GF-D8 (cell line): ENCODE data around the gene RAB26.
"Not testable (repeated sequence)": the region's sequence is repeated elsewhere in the genome, so short reads cannot be mapped to it uniquely, and the experiment has no call there.

Experiments
- DNase-seq: peaks from one replicate; lab custom pipeline; 2025; lab: John Stamatoyannopoulos, UW

RAB26 gene, protein sequence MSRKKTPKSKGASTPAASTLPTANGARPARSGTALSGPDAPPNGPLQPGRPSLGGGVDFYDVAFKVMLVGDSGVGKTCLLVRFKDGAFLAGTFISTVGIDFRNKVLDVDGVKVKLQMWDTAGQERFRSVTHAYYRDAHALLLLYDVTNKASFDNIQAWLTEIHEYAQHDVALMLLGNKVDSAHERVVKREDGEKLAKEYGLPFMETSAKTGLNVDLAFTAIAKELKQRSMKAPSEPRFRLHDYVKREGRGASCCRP

GRCh38 chr16:2147981-2148671, at the start of gene RAB26:
TSS of gene RAB26 (plus strand) at chr16:2148625. CDS start at chr16:2148784, 159 bp downstream.
- DNase-seq, result no peak

DNA sequence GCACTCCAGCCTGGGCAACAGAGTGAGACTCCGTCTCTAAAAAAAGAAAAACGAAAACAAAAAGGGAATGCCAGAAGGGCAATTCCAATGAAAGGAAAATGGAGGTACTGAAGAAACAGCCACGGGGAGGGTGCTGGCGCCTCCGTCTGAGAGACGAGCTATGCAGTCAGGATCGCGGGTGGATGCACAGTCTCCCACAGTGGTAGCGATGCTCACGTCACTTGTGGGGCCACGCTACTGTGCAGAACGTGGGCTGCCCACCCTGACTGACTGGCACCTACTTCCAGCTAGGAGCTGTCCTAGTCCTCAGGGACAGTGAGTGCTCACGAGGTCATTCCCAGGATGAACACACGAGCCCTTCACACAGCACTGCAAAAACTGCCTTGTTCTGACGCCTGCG, 46.8 kb upstream of the RAB26 start:
- DNase-seq, result not testable (repeated sequence)

GRCh38 chr16:2102471-2102870, 46.0 kb upstream of the RAB26 start:
- DNase-seq, result no peak

- DNase-seq, result not testable (repeated sequence)
Measured at GRCh38 chr16:2104464-2104863, 44.0 kb upstream of the RAB26 start.

GRCh38 chr16:2105291-2105690, 43.1 kb upstream of the RAB26 start:
- DNase-seq, result not testable (repeated sequence)

GRCh38 chr16:2105769-2106168, 42.7 kb upstream of the RAB26 start:
- not testable (repeated sequence) for DNase-seq

GRCh38 chr16:2106211-2106610, 42.2 kb upstream of the RAB26 start:
- not testable (repeated sequence) for DNase-seq

GRCh38 chr16:2107121-2107790, 41.2 kb upstream of the RAB26 start:
- DNase-seq, result not testable (repeated sequence)

- not testable (repeated sequence) for DNase-seq
Measured at GRCh38 chr16:2107791-2108125, 40.7 kb upstream of the RAB26 start.

DNA sequence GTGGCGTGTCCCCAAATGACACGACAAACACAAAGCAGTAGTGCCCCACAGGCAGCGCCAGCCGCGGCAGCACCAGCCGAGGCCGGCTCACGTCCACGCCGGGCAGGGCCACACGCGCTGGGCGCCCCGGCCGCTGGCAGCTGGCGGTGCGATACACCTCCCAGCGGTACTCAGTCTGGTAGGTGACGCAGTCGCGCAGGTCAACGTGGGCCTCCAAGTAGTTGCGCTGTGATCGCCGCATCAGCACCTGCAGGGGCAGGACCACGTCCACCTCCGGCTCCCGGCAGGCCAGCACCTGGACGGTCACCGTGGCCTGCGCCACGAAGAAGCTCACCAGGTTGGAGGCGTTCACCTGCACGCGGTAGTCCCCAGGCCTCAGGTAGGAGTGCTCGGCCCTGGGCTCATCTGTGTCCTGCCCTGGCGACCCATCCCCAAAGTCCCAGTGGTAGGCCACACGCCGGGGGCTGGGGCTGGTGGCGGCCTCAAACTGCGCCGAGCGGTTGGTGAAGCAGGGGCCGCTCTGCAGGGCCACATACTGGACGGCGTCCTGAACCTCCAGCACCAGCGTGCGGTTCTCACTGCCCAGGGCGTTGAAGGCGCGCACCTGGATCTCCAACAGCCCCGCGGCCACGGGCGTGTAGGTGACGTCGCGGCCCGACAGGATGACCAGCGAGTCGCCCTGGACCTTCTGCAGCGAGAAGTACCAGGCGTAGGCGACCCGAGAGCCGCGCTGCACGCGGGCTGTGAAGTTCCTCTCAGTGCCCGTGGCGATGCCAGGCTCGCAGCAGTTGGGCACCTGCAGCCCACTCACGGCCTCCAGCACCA, 39.8 kb upstream of the RAB26 start:
- DNase-seq, result not testable (repeated sequence)

- DNase-seq, result not testable (repeated sequence)
Measured at GRCh38 chr16:2109271-2109580, 39.2 kb upstream of the RAB26 start.

DNA sequence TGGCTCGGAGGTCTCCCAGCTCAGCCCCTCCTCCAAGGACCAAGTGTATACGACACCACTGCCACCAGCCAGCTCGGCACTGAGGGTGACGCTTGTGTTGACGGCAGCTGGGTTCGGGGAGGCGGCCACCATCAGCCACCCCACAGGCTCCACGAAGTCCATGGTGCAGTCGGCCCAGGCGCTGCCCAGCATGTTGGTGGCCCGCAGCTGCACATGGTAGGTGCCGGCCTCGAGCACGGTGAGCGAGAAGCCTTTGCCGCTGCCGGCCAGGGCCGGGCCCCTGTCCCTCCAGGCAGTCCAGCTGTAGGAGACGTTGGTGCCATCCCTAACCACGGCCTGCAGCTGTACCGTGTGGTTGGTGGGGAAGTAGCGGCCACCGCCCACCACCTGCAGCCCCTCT, 38.6 kb upstream of the RAB26 start:
- DNase-seq, result not testable (repeated sequence)

DNA sequence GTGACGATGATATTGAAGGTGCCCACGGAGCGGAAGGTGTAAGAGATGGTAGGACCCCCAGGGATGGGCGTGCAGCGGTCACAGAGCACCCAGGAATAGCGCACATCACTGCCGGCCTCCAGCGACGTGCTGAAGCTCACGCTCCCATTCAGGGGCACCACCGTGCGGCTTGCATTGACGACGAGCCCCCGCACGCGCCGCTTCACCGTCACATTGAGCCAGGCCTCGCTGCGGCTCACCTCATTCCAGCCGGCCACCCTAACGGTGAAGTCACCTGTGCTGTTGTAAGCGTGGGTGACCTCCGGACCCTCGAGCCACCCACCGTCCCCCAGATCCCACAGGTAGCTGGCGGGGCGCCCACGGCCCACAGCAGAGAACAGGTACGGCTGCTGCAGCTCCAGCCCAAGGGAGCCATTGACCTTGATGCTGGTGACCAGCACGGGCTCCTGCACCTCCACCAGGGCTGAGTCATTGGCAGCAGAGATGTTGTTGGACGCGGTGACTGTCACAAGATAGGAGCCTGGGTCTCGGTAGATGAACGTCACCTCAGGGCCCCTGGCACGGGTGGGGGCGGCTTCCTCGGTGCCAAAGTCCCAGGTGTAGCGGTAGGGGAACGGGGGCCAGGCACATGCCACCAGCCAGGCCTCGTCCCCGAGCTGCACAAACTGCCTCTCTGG, 38.0 kb upstream of the RAB26 start:
- not testable (repeated sequence) for DNase-seq

DNA sequence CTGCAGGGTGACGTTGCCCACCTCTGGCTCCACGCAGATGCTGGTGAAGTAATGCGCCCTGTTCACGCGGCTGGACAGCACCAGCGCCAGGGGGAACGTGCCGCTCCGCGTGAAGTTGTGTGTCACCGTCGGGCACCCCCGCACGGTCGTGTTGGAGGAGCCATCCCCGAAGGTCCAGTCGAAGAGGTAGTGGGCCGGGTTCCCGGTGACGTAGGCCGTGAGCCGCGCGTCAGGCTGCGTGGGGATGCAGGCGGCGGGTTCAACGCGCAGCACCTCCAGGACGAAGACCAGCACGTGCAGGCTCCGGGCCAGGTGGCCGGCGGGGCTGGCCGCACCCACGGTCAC, 37.4 kb upstream of the RAB26 start:
- DNase-seq, result not testable (repeated sequence)

GRCh38 chr16:2111412-2112335, 36.8 kb upstream of the RAB26 start:
- DNase-seq, result not testable (repeated sequence)

DNA sequence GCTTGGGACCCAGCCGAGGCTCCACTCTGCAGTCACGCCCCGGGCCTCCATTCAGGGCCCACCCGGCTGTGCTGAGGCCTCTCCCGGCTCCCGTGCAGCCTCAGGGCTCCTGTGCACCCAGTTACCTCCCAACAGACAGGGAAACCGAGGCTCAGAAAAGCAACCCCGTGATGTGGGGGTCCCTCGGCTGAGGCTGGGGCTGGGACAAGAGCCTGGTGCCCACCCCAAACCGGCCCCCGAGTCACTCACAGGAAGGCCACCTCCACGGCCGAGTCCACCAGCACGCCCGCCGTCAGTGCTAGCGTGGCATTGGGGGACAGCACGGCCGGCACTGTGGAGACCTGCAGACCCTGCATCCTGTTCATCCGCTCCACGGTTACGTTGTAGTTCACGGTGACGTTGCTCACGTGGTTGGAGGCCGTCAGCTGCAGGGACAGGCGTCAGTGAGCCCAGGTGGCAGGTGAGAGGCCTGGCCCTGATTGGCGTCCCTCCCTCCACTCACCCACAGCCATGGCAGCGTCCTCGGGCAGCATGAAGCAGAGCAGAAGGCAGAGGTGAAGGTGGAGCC, 35.8 kb upstream of the RAB26 start:
- not testable (repeated sequence) for DNase-seq

GRCh38 chr16:2114225-2114624, 34.2 kb upstream of the RAB26 start:
- not testable (repeated sequence) for DNase-seq

GRCh38 chr16:2114885-2115590, 33.4 kb upstream of the RAB26 start:
- DNase-seq, result not testable (repeated sequence)

DNA sequence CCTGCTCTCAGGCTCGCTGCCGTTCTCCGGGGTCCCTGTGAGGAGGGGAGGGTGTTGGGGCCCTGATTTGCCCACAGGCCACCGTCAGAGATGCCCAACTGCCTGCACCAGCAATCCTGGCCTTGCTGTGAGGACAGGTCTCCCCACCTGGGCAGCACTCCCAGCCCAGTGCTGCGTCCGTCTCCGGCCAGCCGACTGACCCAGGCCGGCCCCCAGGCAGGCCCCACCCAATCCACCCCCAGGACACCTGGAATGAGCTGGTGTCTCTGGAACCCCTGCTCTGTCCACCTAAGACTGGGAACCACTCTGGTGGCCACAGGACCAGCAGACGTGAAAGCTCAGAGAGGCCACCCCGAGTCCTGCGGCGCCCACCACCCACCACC, 32.8 kb upstream of the RAB26 start:
- DNase-seq, result no peak

- DNase-seq, result not testable (repeated sequence)
Measured at GRCh38 chr16:2116428-2116827, 32.0 kb upstream of the RAB26 start.
